SK-N-SH (cell line): ENCODE results near the gene GJB1. TPM values are rescaled to one million over a fixed set of nuclear protein-coding genes. Genes with fewer than 3 reads are reported as not detected.

Experiments used
- CTCF ChIA-PET: fragments of 300-600, 350-600 bp; formaldehyde crosslinking; extraction: SDS; loops from one replicate; lab custom pipeline; 2021; lab: Yijun Ruan, JAX
- POLR2A ChIA-PET: fragments of 350-600 bp; sonication (Branson Sonifier 250); formaldehyde crosslinking; extraction: SDS; loops from one replicate; lab custom pipeline; 2020; ENCODE audit warnings: antibody characterized with exemption, inconsistent platforms; lab: Yijun Ruan, JAX
- DNase-seq: peaks from one replicate; pipeline ENCODE4 v3.0.0; 2012
- H2AFZ ChIP-seq: fragments of 200-600 bp; sonication (generic); 2 replicates; pipeline ENCODE4 v1.8.1; 2016; ENCODE audit warnings: antibody characterized with exemption, mild to moderate bottlenecking, low read depth
- H3F3A ChIP-seq: fragments of 200-600 bp; sonication (generic); replicated peaks from 2 replicates; pipeline ENCODE3; 2016; ENCODE audit warnings: antibody characterized with exemption, mild to moderate bottlenecking; ENCODE audit not compliant: insufficient read depth
- H3K27ac ChIP-seq, 2 experiments: fragments of 200-500 bp in 1 of 2; fragments of 200-600 bp in 1 of 2; sonication (Bioruptor generic) in 1 of 2; sonication (generic), shearing (Covaris generic) in 1 of 2; 2 replicates each; pipeline versions ENCODE4 v1.5.1 to v1.6.1; 2014 to 2016; ENCODE audit warnings: low read depth in 2 of 2, inconsistent platforms in 1 of 2, low read length in 1 of 2, mild to moderate bottlenecking in 1 of 2, mixed read lengths in 1 of 2
- H3K27me3 ChIP-seq: fragments of 200-600 bp; sonication (generic), shearing (Covaris generic); 2 replicates; pipeline ENCODE4 v1.6.1; 2016; ENCODE audit warnings: mixed run types; ENCODE audit not compliant: insufficient read depth
- H3K36me3 ChIP-seq, 2 experiments: fragments of 200-500 bp in 1 of 2; fragments of 200-600 bp in 1 of 2; sonication (Bioruptor generic) in 1 of 2; sonication (generic) in 1 of 2; replicated peaks in 1 of 2; 2 replicates each; pipeline versions ENCODE3 to v1.5.1; 2014 to 2016; ENCODE audit warnings: low read length in 1 of 2, mild to moderate bottlenecking in 1 of 2; ENCODE audit not compliant: insufficient read depth in 2 of 2, control insufficient read depth in 1 of 2
- H3K4me1 ChIP-seq, 2 experiments: fragments of 200-500 bp in 1 of 2; fragments of 200-600 bp in 1 of 2; sonication (Bioruptor generic) in 1 of 2; sonication (generic), shearing (Covaris generic) in 1 of 2; 2 replicates each; pipeline versions ENCODE4 v1.5.1 to v1.6.1; 2014 to 2016; ENCODE audit warnings: low read depth in 1 of 2, low read length in 1 of 2, mixed run types in 1 of 2; ENCODE audit not compliant: insufficient read depth in 2 of 2, control insufficient read depth in 1 of 2
- H3K4me2 ChIP-seq: fragments of 200-600 bp; sonication (generic), shearing (Covaris generic); 2 replicates; pipeline ENCODE4 v1.6.1; 2017; ENCODE audit warnings: mixed run types
- H3K4me3 ChIP-seq, 2 experiments: fragments of 200-500 bp in 1 of 2; fragments of 200-600 bp in 1 of 2; sonication (Bioruptor generic) in 1 of 2; sonication (generic), shearing (Covaris generic) in 1 of 2; 2 replicates each; pipeline versions ENCODE4 v1.5.1 to v1.8.1; 2014 to 2016; ENCODE audit warnings: low read depth in 2 of 2, inconsistent platforms in 1 of 2, low read length in 1 of 2, mild to moderate bottlenecking in 1 of 2, mixed read lengths in 1 of 2, moderate library complexity in 1 of 2
- H3K79me2 ChIP-seq: fragments of 200-600 bp; sonication (generic); 2 replicates; pipeline ENCODE4 v1.8.1; 2017; ENCODE audit warnings: mild to moderate bottlenecking; ENCODE audit not compliant: insufficient read depth
- H3K9ac ChIP-seq: fragments of 200-600 bp; sonication (generic); 2 replicates; pipeline ENCODE4 v1.6.1; 2017; ENCODE audit warnings: mixed run types
- H3K9me2 ChIP-seq: fragments of 200-600 bp; sonication (generic); 2 replicates; pipeline ENCODE4 v1.6.1; 2017; ENCODE audit warnings: mixed run types
- H3K9me3 ChIP-seq: fragments of 200-600 bp; sonication (generic); 2 replicates; pipeline ENCODE4 v1.6.1; 2017; ENCODE audit warnings: mixed run types, mild to moderate bottlenecking, moderate library complexity
- H4K20me1 ChIP-seq: fragments of 200-600 bp; sonication (generic); 2 replicates; pipeline ENCODE4 v1.6.1; 2017; ENCODE audit warnings: mild to moderate bottlenecking, mixed run types; ENCODE audit not compliant: insufficient read depth
- ELF1 ChIP-seq: IDR thresholded peaks from 2 replicates; pipeline ENCODE4 v1.4.0; 2012
- FOXJ3 ChIP-seq: sonication (generic); formaldehyde crosslinking; IDR thresholded peaks from 2 replicates; pipeline ENCODE4 v1.5.1; 2020; ENCODE audit warnings: mild to moderate bottlenecking, missing genetic modification reagents
- FOXM1 ChIP-seq: IDR thresholded peaks from 2 replicates; pipeline ENCODE4 v1.4.0; 2012; ENCODE audit warnings: low read depth, mild to moderate bottlenecking
- GABPA ChIP-seq: IDR thresholded peaks from 2 replicates; pipeline ENCODE4 v1.4.0; 2012; ENCODE audit warnings: low read depth, mild to moderate bottlenecking
- MAX ChIP-seq: IDR thresholded peaks from 2 replicates; pipeline ENCODE4 v1.4.0; 2012; ENCODE audit warnings: low read depth
- MEF2A ChIP-seq: IDR thresholded peaks from 2 replicates; pipeline ENCODE4 v1.4.0; 2012; ENCODE audit warnings: low read depth, borderline replicate concordance
- MXI1 ChIP-seq: IDR thresholded peaks from 2 replicates; pipeline ENCODE4 v1.6.1; 2012; ENCODE audit warnings: mild to moderate bottlenecking, low read depth, low read length, improper control_type of control experiment
- NFIC ChIP-seq: IDR thresholded peaks from 2 replicates; pipeline ENCODE4 v1.4.0; 2012; ENCODE audit warnings: borderline replicate concordance
- NRF1 ChIP-seq: IDR thresholded peaks from 2 replicates; pipeline ENCODE4 v1.6.1; 2012; ENCODE audit warnings: low read depth, mild to moderate bottlenecking, low read length
- POLR2AphosphoS5 ChIP-seq: IDR thresholded peaks from 2 replicates; pipeline ENCODE4 v1.6.1; 2012; ENCODE audit warnings: low read depth, low read length
- RXRA ChIP-seq: IDR thresholded peaks from 2 replicates; pipeline ENCODE4 v1.4.0; 2012; ENCODE audit warnings: low read depth, mild to moderate bottlenecking, borderline replicate concordance
- SMC3 ChIP-seq: IDR thresholded peaks from 2 replicates; pipeline ENCODE4 v1.6.1; 2012; ENCODE audit warnings: low read depth, low read length, improper control_type of control experiment
- TCF12 ChIP-seq: IDR thresholded peaks from 2 replicates; pipeline ENCODE4 v1.4.0; 2012
- USF2 ChIP-seq: fragments of 150-350 bp; IDR thresholded peaks from 2 replicates; pipeline ENCODE4 v1.6.1; 2017; ENCODE audit warnings: antibody characterized with exemption, low read length, low read depth, borderline replicate concordance
- WGBS: methylation state at CpG from one replicate; pipeline ENCODE4 v1.1.6; 2017; ENCODE audit warnings: low lambda C conversion rate; 5-methylcytosine and 5-hydroxymethylcytosine counted together
- polyA plus RNA-seq, 3 experiments: library from polyadenylated mRNA; depleted of rRNA; stranded (reverse); fragments of >200 nt; gene quantifications; 2 replicates each; pipeline ENCODE4 v1.2.3, GENCODE V29; 2012
- TF ChIP-seq, protein P1 (sequence below): IDR thresholded peaks from 2 replicates; pipeline ENCODE4 v1.4.0; 2012; ENCODE audit warnings: low read depth, borderline replicate concordance

GJB1 gene
- polyA plus RNA-seq, 1 of the 3 experiments (the other 2 are of a cell fraction), result not detected

GRCh38 chrX:71181910-71182799 lies 40.9 kb upstream of the GJB1 start (continued):
- TF ChIP-seq MAX, result peak; percentile 82
- TF ChIP-seq MEF2A, result no peak
- TF ChIP-seq, protein P1, sequence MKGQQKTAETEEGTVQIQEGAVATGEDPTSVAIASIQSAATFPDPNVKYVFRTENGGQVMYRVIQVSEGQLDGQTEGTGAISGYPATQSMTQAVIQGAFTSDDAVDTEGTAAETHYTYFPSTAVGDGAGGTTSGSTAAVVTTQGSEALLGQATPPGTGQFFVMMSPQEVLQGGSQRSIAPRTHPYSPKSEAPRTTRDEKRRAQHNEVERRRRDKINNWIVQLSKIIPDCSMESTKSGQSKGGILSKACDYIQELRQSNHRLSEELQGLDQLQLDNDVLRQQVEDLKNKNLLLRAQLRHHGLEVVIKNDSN, result peak; percentile 79
- no peak for TF ChIP-seq FOXM1
- peak; percentile 87 for TF ChIP-seq POLR2AphosphoS5
- TF ChIP-seq USF2, result no peak
- TF ChIP-seq, all 33 proteins: peak for 14

GRCh38 chrX:71182871-71183270 lies 40.2 kb upstream of the GJB1 start:
- no peak overlapping the region; a peak in 1 of 4 replicates for H3K4me3 ChIP-seq
- H3K9ac ChIP-seq, result no peak overlapping the region
- TF ChIP-seq SMC3 (no peak), MXI1 (no peak), NFIC (no peak), FOXJ3 (CRISPR knock-in tag) (no peak), ELF1 (no peak), NRF1 (no peak), FOXM1 (no peak), TCF12 (no peak), RXRA (no peak), POLR2AphosphoS5 (no peak), MAX (no peak), GABPA (no peak)
- TF ChIP-seq, protein P1, result no peak
- WGBS, result 57% methylated on average over 2 of the region's 2 CpGs
- no peaks in the 10 kb centered on the region for H3K9me3 ChIP-seq
- CTCF ChIA-PET, result interaction anchor here (1.0 to 2.4 kb wide), 2 partner anchors 54 to 212 kb away, joined by 3 to 5 read pairs; no protein-coding TSS in a partner anchor
- no peak overlapping the region; the same call in 1 of the 2 replicates for H3K4me2 ChIP-seq
- peaks cover 0 to 8% of the 10 kb centered on the region in 2 experiments; a peak in 1 of 4 replicates for H3K4me1 ChIP-seq
- H3K27me3 ChIP-seq, result no peaks in the 10 kb centered on the region; the same call in 1 of the 2 replicates
- no peak overlapping the region for H3K27ac ChIP-seq
- POLR2A ChIA-PET, result no interaction called here
- DNase-seq, result no peak
- H3K9me2 ChIP-seq, result no peaks in the 10 kb centered on the region
- H2AFZ ChIP-seq, result peak overlapping the region; percentile 93
- no peaks in the 10 kb centered on the region for H4K20me1 ChIP-seq
- peaks cover 6% of the 10 kb centered on the region for H3F3A ChIP-seq
- no peaks in the 10 kb centered on the region for H3K36me3 ChIP-seq
- H3K79me2 ChIP-seq, result no peaks in the 10 kb centered on the region
